T-helper 22 cell (primary cell): Measurements from ENCODE around the gene RCOR2.
A peak's percentile ranks its signal among the peaks of the same experiment; 100 is the strongest.
"Not testable (repeated sequence)": the region's sequence is repeated elsewhere in the genome, so short reads cannot be mapped to it uniquely, and the experiment has no call there.

Experiments used
- DNase-seq: peaks from one replicate; pipeline ENCODE4 v3.0.0-alpha.2; 2020; ENCODE audit warnings: low read depth

Gene RCOR2

GRCh38 chr11:63916837-63917691 lies at the start of gene RCOR2:
Gene RCOR2 (minus strand): TSS chr11:63917164. CDS start chr11:63916456, 708 bp downstream.
- peak; percentile 28 for DNase-seq

GRCh38 chr11:63966444-63966843 lies 49.5 kb upstream of the RCOR2 start:
- no peak for DNase-seq

- DNase-seq, result not testable (repeated sequence)
These were observed 46.9 kb upstream of the RCOR2 start for GRCh38 chr11:63963895-63964294.

- no peak for DNase-seq
These were observed 44.8 kb upstream of the RCOR2 start for GRCh38 chr11:63961608-63962412.

GRCh38 chr11:63958008-63958407 lies 41.0 kb upstream of the RCOR2 start:
- DNase-seq, result no peak

- DNase-seq, result no peak
These were observed 35.6 kb upstream of the RCOR2 start for GRCh38 chr11:63952570-63952969.

- no peak for DNase-seq
These were observed 35.0 kb upstream of the RCOR2 start for GRCh38 chr11:63951779-63952536.

GRCh38 chr11:63945477-63946163 lies 28.7 kb upstream of the RCOR2 start:
- no peak for DNase-seq

- DNase-seq, result no peak
These were observed 28.0 kb upstream of the RCOR2 start for GRCh38 chr11:63944987-63945386.

- no peak for DNase-seq
These were observed 25.8 kb upstream of the RCOR2 start for GRCh38 chr11:63942803-63943202.

GRCh38 chr11:63941901-63942300 lies 24.9 kb upstream of the RCOR2 start:
- no peak for DNase-seq

- DNase-seq, result no peak
These were observed 23.8 kb upstream of the RCOR2 start for GRCh38 chr11:63940786-63941185.

GRCh38 chr11:63939397-63939891 lies 22.5 kb upstream of the RCOR2 start:
- DNase-seq, result no peak

GRCh38 chr11:63938479-63939396 lies 21.8 kb upstream of the RCOR2 start, which contains the start of gene NAA40:
Gene NAA40 (plus strand): TSS chr11:63939002. CDS start chr11:63939097, 95 bp downstream.
- DNase-seq, result peak; percentile 91

- DNase-seq, result no peak
These were observed 20.9 kb upstream of the RCOR2 start for GRCh38 chr11:63937713-63938478.

GRCh38 chr11:63933459-63933858 lies 16.5 kb upstream of the RCOR2 start:
- no peak for DNase-seq

GRCh38 chr11:63931876-63932275 lies 14.9 kb upstream of the RCOR2 start:
- no peak for DNase-seq

GRCh38 chr11:63931045-63931444 lies 14.1 kb upstream of the RCOR2 start:
- DNase-seq, result no peak

- no peak for DNase-seq
These were observed 12.7 kb upstream of the RCOR2 start for GRCh38 chr11:63929616-63930015.

- DNase-seq, result no peak
These were observed 6.4 kb upstream of the RCOR2 start for GRCh38 chr11:63923319-63923718.
